Erythroblast (primary cell): ENCODE results near the gene AZIN2.
"Not testable (repeated sequence)": the region's sequence is repeated elsewhere in the genome, so short reads cannot be mapped to it uniquely, and the experiment has no call there.

Source experiments
- DNase-seq, 2 experiments: peaks; one replicate each; lab custom pipeline; 2025; lab: John Stamatoyannopoulos, UW
- GATA1 ChIP-seq: IDR thresholded peaks from 2 replicates; pipeline ENCODE4 v1.6.1; 2011; ENCODE audit warnings: low read depth, mild to moderate bottlenecking, control low read depth, low read length, moderate library complexity
- POLR2A ChIP-seq: IDR thresholded peaks from 2 replicates; pipeline ENCODE4 v1.6.1; 2011; ENCODE audit warnings: mild to moderate bottlenecking, low read length

Gene AZIN2

GRCh38 chr1:33119532-33120217, 38.7 kb downstream of the AZIN2 start:
- no peak for DNase-seq
- TF ChIP-seq GATA1 (no peak), POLR2A (no peak)

DNA sequence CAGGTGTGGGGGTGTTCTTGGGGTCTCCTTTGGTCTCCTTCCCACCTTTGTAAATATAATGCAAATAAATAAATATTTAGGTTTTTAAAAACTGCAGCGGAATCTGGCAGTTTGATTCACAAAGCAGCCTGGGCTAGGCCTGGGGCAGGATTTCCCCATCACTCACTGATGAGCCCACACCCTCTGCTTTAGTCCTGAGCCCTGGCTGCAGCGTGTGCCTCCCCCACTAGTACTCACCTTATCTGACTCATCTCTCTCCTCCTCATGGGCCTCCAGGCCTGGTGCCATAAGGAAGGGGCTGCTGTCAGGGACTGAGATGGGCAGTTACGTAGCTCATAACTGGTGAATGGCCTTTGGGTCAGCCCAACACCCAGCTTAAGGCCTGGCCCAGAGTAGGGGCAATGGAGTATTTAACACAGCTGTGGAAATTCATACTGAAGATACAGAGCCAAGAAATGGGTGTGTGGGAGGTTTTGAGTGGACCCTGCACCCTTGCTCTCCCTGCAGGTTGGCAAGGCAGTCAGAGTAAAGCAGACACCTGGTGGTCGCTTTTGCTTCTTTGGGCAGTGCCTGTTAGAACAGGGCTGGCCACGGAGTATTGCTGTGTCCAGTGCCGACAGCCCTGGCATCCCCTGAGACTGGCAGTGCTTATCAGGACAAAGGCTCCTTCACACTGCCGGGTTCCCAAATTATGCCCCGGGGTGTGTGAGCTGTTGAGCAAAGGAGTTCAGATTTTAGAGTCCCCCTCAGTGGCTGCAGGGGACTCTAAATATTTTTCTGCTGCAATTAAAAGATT, 39.7 kb downstream of the AZIN2 start:
- TF ChIP-seq POLR2A (no peak), GATA1 (no peak)
- DNase-seq = no peak

- no peak for DNase-seq
- TF ChIP-seq GATA1 (no peak), POLR2A (no peak)
Measured at GRCh38 chr1:33121728-33122127, 40.8 kb downstream of the AZIN2 start.

GRCh38 chr1:33122483-33123178, 41.7 kb downstream of the AZIN2 start:
- no peak for TF ChIP-seq POLR2A

DNA sequence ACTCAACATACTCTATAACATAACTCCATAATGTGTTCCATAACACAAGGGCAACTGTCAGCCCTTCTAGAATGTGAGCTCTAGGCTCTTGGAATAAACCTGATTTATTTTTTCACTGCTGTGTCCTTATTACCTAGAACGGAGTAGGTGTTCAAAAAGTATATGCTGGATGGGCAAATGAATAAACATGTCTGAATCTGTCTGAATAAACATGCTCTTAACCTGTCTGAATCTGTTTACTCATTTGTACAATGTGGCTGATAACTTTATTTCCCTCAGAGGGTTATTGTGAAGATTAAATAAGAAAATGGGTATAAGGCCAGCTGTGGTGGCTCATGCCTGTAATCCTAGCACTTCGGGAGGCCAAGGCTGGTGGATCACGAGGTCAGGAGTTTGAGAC, 42.3 kb downstream of the AZIN2 start:
- DNase-seq = no peak
- TF ChIP-seq POLR2A (no peak), GATA1 (no peak)

More at GRCh38 chr1:33122483-33123178, 41.7 kb downstream of the AZIN2 start:
- no peak for DNase-seq

- DNase-seq = not testable (repeated sequence)
Measured at GRCh38 chr1:33124647-33125046, 43.7 kb downstream of the AZIN2 start.

GRCh38 chr1:33126411-33127000, 45.6 kb downstream of the AZIN2 start:
- TF ChIP-seq GATA1 = no peak
- TF ChIP-seq POLR2A = no peak
- no peak for DNase-seq

- peak; percentile 93 for TF ChIP-seq POLR2A
- TF ChIP-seq GATA1 = peak; percentile 56
- peak; percentile 99 for DNase-seq
Measured at GRCh38 chr1:33127001-33127823, 46.3 kb downstream of the AZIN2 start.

DNA sequence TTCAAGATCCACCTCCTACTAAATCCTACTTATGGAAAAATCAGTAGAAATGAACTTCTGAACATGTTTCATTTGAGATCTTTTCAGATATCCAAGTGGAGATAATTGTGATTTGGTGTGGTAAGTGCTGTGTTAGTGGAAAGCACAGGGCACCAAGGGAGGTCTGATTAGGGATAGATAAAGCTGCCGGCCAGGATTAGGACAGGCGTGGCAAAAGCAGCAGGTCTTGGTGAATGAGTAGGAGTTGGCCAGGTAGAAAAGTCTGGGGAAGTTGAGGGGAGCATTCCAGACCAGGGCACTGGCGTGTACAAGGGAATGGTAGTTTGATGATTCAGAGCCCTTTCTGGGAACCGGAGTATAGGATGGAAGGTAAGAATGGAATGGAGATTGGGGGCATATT, 47.8 kb downstream of the AZIN2 start:
- DNase-seq = no peak
- TF ChIP-seq POLR2A (no peak), GATA1 (no peak)

DNA sequence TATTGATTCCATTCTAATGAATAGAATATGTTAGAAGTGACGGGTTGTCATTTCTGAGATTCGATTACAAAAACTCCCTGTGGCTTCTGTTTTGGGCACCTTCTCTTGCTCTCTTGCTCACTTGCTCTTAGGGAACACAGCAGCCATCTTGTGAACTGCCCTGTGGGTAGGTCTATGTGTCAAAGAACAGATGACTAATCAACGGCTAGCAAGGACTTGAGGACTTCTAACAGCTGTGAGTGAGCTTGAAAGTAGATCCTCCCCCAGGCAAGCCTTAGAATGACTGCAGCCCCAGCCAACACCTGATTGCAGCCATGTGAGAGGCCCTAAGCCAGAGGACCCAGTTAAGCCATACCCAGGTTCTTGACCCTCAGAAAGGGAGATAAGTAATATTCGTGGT, 49.3 kb downstream of the AZIN2 start:
- DNase-seq = no peak
- TF ChIP-seq POLR2A = no peak
- no peak for TF ChIP-seq GATA1

GRCh38 chr1:33131191-33131590, 50.2 kb downstream of the AZIN2 start:
- no peak for TF ChIP-seq GATA1
- TF ChIP-seq POLR2A = no peak

GRCh38 chr1:33132549-33132948, 51.6 kb downstream of the AZIN2 start:
- DNase-seq = no peak
- TF ChIP-seq GATA1 = no peak
- TF ChIP-seq POLR2A = no peak

More at GRCh38 chr1:33131191-33131590, 50.2 kb downstream of the AZIN2 start:
- no peak for DNase-seq
